Hepatocyte (in vitro differentiated cells): Measurements from ENCODE around the gene S1PR3. TPM values are rescaled to one million over a fixed set of nuclear protein-coding genes. Genes with fewer than 3 reads are reported as not detected.

Source experiments
- DNase-seq: peaks from one replicate; pipeline ENCODE4 v3.0.0-alpha.2; 2016; ENCODE audit warnings: low spot score
- H2AFZ ChIP-seq: fragments of 200-600 bp; sonication (generic); 2 replicates; pipeline ENCODE4 v1.6.0; 2016; ENCODE audit warnings: antibody characterized with exemption, mild to moderate bottlenecking
- H3K27ac ChIP-seq: fragments of 200-600 bp; sonication (generic); 2 replicates; pipeline ENCODE4 v1.5.1; 2016; ENCODE audit warnings: mild to moderate bottlenecking
- H3K27me3 ChIP-seq: fragments of 200-600 bp; sonication (generic); 2 replicates; pipeline ENCODE4 v1.6.1; 2016
- H3K36me3 ChIP-seq: fragments of 200-600 bp; sonication (generic); replicated peaks from 2 replicates; pipeline ENCODE4 v1.5.1; 2016; ENCODE audit warnings: low read depth; ENCODE audit not compliant: insufficient read depth
- H3K4me1 ChIP-seq: fragments of 200-600 bp; sonication (generic); 2 replicates; pipeline ENCODE4 v1.5.1; 2016; ENCODE audit warnings: mild to moderate bottlenecking, moderate library complexity; ENCODE audit not compliant: insufficient read depth
- H3K4me2 ChIP-seq: fragments of 200-600 bp; sonication (generic); 2 replicates; pipeline ENCODE4 v1.6.0; 2016
- H3K4me3 ChIP-seq: fragments of 200-600 bp; sonication (generic); 2 replicates; pipeline ENCODE4 v1.5.1; 2016; ENCODE audit warnings: mild to moderate bottlenecking
- H3K79me2 ChIP-seq: fragments of 200-600 bp; sonication (generic); 2 replicates; pipeline ENCODE4 v1.6.0; 2017; ENCODE audit warnings: mild to moderate bottlenecking
- H3K9me2 ChIP-seq: fragments of 200-600 bp; sonication (generic); replicated peaks from 2 replicates; pipeline ENCODE4 v1.6.0; 2017; ENCODE audit warnings: mild to moderate bottlenecking; ENCODE audit not compliant: insufficient read depth
- H3K9me3 ChIP-seq: fragments of 200-600 bp; sonication (generic); 2 replicates; pipeline ENCODE4 v1.5.1; 2016; ENCODE audit warnings: low read depth, mild to moderate bottlenecking
- H4K20me1 ChIP-seq: fragments of 200-600 bp; sonication (generic); 2 replicates; pipeline ENCODE4 v1.6.0; 2016; ENCODE audit warnings: mild to moderate bottlenecking; ENCODE audit not compliant: insufficient read depth, poor library complexity, severe bottlenecking
- EZH2 ChIP-seq: fragments of 200-600 bp; sonication (generic); IDR thresholded peaks from 2 replicates; pipeline ENCODE4 v1.6.1; 2016; ENCODE audit warnings: antibody characterized with exemption, mild to moderate bottlenecking, borderline replicate concordance
- EZH2phosphoT487 ChIP-seq: fragments of 200-600 bp; sonication (generic); IDR thresholded peaks from one replicate; pipeline ENCODE4 v1.6.1; 2018; ENCODE audit warnings: antibody characterized with exemption, mild to moderate bottlenecking, low read depth, moderate library complexity; ENCODE audit not compliant: unreplicated experiment, severe bottlenecking
- WGBS: methylation state at CpG from one replicate; pipeline ENCODE4 v1.1.6; 2016; ENCODE audit warnings: low lambda C conversion rate; ENCODE audit errors: missing lambda C conversion rate; 5-methylcytosine and 5-hydroxymethylcytosine counted together
- polyA plus RNA-seq: library from polyadenylated mRNA; unstranded; fragments of >200 nt; fragmentation: Nextera tagmentation; extraction: Ambion mirVana; gene quantifications from 2 replicates; pipeline ENCODE4 v1.2.1, GENCODE V29; 2016
- total RNA-seq: library from RNA; depleted of rRNA; stranded (reverse); fragments of >200 nt; gene quantifications from 2 replicates; pipeline ENCODE4 v1.2.3, GENCODE V29; 2014
- TF ChIP-seq, protein P1 (sequence below): fragments of 200-600 bp; sonication (generic); IDR thresholded peaks from 2 replicates; pipeline ENCODE4 v1.5.1; 2016; ENCODE audit warnings: antibody characterized with exemption, mild to moderate bottlenecking; ENCODE audit not compliant: poor library complexity

The S1PR3 gene
- total and polyA plus RNA-seq, 2 experiments from 2014 or later = 21.4 to 46.1 TPM

DNA sequence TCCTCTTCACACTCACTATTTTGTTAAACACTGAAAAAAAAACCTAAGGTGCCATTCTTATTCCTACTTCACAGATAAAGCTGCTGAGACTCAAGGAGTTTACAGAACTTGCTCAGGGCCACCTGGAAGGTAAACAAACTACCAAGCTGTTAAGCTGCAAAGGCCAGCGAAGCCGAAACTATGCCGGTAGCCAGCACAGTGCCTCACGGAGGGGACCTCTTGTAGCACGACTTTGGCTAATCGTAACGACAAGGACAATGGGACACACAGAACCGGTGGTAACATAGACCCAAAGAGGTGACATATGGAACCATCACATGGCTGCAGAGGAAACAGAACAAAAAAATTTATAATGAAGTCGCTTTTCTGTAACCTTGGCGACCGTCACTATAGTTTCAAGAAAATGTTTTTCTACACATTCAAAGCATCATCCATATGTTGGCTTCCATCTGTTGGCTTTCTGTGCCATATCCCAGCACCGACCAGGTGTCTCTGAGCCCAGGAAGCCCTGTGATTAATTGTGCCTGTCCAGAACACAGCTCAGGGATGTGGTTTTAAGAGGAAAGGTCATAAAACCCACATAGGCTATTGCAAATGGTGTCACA is 60.3 kb downstream of the S1PR3 start:
- H3K9me2 ChIP-seq = no peaks in the 10 kb centered on the region
- no peaks in the 10 kb centered on the region for H3K79me2 ChIP-seq
- no peak overlapping the region for H3K4me2 ChIP-seq
- no peak overlapping the region for H3K4me3 ChIP-seq
- no peaks in the 10 kb centered on the region for H3K36me3 ChIP-seq
- DNase-seq = no peak
- TF ChIP-seq EZH2 = no peak
- no peak for TF ChIP-seq EZH2phosphoT487
- TF ChIP-seq, protein P1, sequence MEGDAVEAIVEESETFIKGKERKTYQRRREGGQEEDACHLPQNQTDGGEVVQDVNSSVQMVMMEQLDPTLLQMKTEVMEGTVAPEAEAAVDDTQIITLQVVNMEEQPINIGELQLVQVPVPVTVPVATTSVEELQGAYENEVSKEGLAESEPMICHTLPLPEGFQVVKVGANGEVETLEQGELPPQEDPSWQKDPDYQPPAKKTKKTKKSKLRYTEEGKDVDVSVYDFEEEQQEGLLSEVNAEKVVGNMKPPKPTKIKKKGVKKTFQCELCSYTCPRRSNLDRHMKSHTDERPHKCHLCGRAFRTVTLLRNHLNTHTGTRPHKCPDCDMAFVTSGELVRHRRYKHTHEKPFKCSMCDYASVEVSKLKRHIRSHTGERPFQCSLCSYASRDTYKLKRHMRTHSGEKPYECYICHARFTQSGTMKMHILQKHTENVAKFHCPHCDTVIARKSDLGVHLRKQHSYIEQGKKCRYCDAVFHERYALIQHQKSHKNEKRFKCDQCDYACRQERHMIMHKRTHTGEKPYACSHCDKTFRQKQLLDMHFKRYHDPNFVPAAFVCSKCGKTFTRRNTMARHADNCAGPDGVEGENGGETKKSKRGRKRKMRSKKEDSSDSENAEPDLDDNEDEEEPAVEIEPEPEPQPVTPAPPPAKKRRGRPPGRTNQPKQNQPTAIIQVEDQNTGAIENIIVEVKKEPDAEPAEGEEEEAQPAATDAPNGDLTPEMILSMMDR = no peak
- WGBS = 85% methylated on average over 12 of the region's 12 CpGs
- no peaks in the 10 kb centered on the region for H3K9me3 ChIP-seq
- no peaks in the 10 kb centered on the region for H3K4me1 ChIP-seq
- no peaks in the 10 kb centered on the region for H3K27me3 ChIP-seq
- H4K20me1 ChIP-seq = no peaks in the 10 kb centered on the region
- H3K27ac ChIP-seq = peak overlapping the region; percentile 68
- no peak overlapping the region for H2AFZ ChIP-seq

DNA sequence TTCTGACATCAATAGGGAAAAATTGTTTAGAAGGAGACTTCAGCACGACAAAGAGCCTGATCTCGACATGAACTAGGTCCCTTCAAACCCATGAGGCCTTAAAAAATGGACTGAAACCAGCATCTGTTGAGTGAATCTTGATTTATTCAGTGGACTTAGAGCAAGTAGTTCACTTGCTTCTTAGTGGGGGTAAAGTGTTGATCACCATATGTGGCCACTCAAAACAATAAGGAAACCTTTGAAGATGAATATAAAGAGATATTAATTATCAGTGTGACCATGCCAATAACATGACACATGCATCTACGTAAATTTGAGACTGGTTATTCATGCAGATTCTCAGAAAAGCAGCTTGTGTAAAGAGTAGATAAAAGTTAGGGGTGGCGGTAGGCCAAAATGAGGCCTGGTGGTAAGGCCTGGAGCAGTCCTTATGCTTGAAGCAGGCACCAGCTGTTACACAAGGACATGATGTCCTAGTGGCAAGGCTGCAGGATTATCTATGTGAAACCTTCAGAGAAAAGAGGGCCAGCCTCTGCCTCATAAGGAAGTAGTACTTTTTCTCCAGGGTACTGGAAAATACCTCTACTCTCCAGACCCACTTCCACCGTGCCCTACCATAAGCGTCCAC is 61.3 kb downstream of the S1PR3 start:
- 83% methylated on average over 6 of the region's 6 CpGs for WGBS
- no peaks in the 10 kb centered on the region for H3K79me2 ChIP-seq
- no peaks in the 10 kb centered on the region for H3K4me1 ChIP-seq
- H4K20me1 ChIP-seq = no peaks in the 10 kb centered on the region
- no peak overlapping the region for H3K4me2 ChIP-seq
- H3K36me3 ChIP-seq = no peaks in the 10 kb centered on the region
- no peak overlapping the region for H2AFZ ChIP-seq
- H3K9me2 ChIP-seq = no peaks in the 10 kb centered on the region
- H3K4me3 ChIP-seq = no peak overlapping the region
- H3K27me3 ChIP-seq = no peaks in the 10 kb centered on the region
- TF ChIP-seq EZH2 = no peak
- no peak for TF ChIP-seq EZH2phosphoT487
- TF ChIP-seq, protein P1 = no peak
- peak; percentile 30 for DNase-seq
- H3K9me3 ChIP-seq = no peaks in the 10 kb centered on the region
- H3K27ac ChIP-seq = peak overlapping the region; percentile 80

- no peak overlapping the region for H2AFZ ChIP-seq
- no peaks in the 10 kb centered on the region for H3K9me3 ChIP-seq
- no peak overlapping the region for H3K4me2 ChIP-seq
- DNase-seq = no peak
- 90% methylated on average over 5 of the region's 5 CpGs for WGBS
- H3K36me3 ChIP-seq = no peaks in the 10 kb centered on the region
- TF ChIP-seq EZH2phosphoT487 (no peak), EZH2 (no peak)
- TF ChIP-seq, protein P1 = no peak
- no peaks in the 10 kb centered on the region for H3K4me1 ChIP-seq
- no peak overlapping the region for H3K4me3 ChIP-seq
- H3K9me2 ChIP-seq = no peaks in the 10 kb centered on the region
- H3K79me2 ChIP-seq = no peaks in the 10 kb centered on the region
- H3K27me3 ChIP-seq = no peaks in the 10 kb centered on the region
- H4K20me1 ChIP-seq = no peaks in the 10 kb centered on the region
- peak overlapping the region; percentile 80 for H3K27ac ChIP-seq
Measured at GRCh38 chr9:89053301-89053700, 62.0 kb downstream of the S1PR3 start.

Other genes starting within 250 kb of the S1PR3 start
- gene SHC3, start 187.3 kb downstream of the S1PR3 start, total RNA-seq = 1.4 and 1.8 TPM in 2 replicates
- 1.4 and 1.5 TPM in 2 replicates for gene SHC3, start 187.3 kb downstream of the S1PR3 start, polyA plus RNA-seq